ENCODE measurements around the gene TMEM82. TPM values are rescaled to one million over a fixed set of nuclear protein-coding genes. Genes with fewer than 3 reads are reported as not detected.

Gene TMEM82
- total RNA-seq, 1 experiment from 2014 or later, result not detected

DNA sequence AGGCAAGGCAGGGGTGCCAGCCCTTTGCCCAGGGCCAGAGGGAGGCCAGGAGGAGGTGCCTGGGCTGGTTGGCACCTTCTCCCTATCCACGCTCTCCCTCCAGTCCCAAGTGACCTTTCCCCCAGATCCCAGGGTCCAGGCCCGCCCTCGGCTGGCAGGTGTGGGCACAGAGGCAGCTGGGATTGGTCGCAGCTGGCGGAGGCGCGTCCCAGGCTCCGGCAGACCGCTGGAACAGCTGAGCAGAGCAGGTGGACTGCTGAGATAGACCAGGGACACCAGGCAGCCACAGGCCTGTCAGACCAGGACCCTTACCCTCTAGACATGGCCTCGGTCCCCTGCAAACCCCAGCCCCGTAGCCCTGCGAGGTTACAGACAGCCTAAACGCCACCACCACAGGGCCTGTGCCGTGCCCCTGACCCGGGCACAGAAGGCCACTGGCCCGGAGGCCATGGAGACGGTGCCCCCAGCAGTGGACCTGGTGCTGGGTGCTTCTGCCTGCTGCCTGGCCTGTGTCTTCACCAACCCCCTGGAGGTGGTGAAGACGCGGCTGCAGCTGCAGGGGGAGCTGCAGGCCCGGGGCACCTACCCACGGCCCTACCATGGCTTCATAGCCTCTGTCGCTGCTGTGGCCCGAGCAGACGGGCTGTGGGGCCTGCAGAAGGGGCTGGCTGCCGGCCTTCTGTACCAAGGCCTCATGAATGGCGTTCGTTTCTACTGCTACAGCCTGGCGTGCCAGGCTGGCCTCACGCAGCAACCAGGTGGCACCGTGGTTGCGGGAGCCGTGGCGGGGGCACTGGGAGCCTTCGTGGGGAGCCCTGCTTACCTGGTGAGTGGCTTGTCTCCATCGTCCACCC is 6.0 kb upstream of the TMEM82 start, which contains the start of gene SLC25A34:
Gene SLC25A34, plus strand, starts transcription at position 221 of the 854 bp plus-strand sequence. Its CDS starts 228 bp downstream, at position 449.
- DNase-seq (ENCODE audit: low spot score), result no peak

DNA sequence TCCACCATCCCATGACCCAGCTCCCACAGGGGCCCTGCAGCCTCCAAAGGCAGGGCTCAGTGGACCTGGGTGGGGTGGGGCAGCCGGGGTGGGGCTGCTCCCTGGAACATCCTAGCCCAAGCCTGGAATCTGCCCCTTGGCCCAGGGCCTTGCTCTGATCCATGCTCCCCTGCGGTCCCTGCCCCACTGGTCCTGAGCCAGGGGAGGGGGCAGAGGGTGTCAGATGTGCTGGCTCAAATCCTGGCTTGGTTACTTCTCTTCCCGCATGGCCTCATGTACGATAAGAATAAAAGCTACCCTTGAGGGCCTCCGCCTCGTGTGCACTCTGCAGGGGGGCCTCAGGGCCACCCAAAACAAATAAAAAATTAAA is 5.4 kb upstream of the TMEM82 start:
- no peak for DNase-seq (ENCODE audit: low spot score)

DNA sequence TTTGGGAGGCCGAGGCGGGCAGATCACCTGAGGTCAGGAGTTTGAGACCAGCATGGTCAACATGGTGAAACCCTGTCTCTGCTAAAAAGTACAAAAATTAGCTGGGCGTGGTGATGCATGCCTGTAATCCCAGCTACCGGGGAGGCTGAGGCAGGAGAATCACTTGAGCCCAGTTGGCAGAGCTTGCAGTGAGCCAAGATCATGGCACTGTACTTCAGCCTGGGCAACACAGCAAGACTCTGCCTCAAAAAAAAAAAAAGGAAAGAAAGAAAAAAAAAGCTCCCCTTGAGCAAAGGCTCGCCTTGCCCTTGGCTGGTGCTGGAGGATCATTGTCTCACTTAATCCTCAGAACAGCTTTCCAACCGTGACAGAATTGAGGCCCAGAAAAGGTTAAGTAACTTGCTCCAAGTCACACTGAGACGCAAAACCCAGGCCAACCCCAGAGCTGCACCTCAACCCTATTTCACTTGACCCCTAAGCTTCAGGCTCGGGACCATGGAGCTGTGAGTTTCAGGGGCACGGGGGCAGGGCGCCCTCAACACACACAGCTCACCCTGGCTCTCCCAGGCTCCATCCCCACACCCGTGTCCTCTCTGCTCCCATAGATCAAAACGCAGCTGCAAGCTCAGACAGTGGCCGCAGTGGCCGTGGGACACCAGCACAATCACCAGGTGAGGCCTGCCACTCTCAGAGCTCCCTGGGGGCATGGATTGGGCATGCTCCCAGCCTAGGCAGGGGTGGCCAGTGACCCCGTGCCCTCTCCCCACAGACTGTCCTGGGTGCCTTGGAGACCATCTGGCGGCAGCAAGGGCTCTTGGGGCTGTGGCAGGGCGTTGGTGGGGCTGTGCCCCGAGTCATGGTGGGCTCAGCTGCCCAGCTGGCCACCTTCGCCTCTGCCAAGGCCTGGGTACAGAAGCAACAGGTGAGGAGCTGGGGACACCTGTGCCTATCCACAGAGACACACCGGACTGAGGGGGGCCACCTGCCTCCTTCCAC is 4.7 kb upstream of the TMEM82 start:
- DNase-seq (ENCODE audit: low spot score), result no peak

DNA sequence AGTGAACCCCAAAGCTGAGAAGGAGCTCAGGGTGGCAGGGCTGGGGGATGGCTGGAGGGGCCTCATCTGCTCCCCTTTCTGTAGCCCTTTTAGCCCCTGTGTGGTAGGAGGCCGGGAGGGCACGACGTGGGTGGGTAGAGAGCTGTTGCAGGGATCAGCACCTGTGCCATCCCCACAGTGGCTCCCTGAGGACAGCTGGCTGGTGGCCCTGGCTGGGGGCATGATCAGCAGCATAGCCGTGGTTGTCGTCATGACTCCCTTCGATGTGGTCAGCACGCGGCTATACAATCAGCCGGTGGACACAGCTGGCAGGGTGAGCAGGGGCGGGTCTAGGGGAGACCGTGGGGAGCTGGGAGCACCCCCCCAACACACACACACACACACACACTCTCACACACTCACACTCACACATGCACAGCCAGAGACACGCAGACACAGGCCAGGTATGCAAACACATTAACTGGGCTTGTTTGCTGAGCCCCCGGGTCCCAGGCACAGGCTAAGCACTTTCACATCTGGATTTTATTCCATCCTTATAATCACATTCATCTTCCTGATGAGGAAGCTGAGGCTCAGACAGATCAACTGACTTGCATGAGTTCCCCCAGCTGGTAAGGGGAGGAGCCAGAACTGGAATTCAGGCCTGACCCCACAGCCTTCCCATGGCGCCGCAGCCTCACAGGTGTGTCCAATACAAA is 3.7 kb upstream of the TMEM82 start:
- DNase-seq (ENCODE audit: low spot score), result no peak

DNA sequence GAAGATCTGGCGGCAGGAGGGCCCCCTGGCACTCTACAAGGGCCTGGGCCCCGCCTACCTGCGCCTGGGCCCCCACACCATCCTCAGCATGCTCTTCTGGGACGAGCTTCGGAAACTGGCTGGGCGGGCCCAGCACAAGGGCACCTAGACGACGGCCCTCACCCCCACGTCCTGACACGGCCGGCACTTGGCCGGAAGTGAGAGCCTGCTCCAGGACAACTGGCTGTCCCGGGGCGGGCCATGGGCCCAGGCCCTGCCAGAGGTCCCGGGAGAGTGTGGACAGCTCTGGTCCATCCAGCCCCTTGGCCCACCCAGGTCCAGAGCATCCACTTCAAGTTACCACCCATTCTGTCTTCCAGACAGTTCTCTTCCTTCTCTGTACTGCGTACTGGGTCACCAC is 3.0 kb upstream of the TMEM82 start:
- no peak for DNase-seq (ENCODE audit: low spot score)

DNA sequence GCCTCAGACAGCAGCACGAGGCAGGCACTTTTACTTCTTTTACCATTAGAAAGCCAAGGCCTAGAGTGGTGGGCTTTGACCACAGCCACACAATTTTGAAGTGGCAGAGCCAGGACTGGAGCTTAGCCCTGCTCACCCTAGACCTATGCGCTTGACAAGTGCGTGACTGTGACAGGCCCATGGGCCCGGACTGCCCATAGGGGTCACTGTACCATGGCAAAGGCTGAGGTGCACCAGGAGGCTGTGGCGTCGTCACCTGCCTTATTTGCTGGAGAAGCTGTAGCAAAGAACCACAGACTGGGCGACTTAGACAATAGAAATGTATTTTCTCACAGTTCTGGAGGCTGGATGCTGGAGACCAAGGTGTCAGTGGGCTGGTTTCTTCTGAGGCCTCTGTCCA is 2.6 kb upstream of the TMEM82 start:
- no peak for DNase-seq (ENCODE audit: low spot score)

DNA sequence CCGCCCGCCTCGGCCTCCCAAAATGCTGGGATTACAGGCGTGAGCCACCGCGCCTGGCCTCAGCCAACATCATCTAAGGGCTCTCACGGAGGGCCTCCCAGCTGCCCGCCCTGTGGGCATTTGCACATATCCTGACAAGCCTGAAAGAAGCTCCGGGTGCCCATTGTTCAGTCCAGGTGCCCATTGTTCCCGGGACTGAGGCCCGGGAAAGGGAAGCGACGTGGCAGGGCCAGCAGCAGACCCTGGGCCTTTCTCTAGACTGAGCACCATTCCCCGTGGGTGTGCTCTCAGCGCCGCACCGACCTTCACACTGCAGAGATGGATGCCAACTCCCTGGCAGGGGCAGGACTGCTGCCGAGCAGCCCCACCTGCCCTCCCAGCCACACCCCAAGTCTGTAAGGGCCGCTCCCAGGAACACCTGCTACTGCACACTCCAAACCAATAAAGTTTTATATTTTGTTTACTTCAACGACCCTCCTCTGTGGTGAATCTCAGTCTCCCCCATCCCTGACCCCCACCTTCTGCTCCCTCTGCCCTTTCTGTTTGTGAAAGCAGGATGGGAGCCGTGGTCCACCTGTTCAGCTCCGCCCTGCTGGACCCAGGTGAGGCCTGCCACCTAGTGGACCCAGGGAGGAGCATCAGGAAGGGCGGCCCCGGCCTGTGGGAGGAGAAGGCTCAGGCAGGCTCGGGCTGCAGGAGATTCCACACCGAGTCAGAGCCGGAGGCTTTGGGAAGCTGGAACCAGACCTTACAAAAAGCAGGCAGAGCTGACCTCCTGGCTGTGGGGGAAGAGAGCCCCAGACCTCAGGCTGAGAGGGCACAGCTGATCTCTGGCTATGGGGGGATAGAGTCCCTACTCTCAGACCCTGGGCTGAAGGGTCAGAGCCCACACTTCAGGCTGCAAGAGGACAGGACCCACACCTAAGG is 1.1 kb upstream of the TMEM82 start:
- peak; percentile 37 for DNase-seq (ENCODE audit: low spot score)

DNA sequence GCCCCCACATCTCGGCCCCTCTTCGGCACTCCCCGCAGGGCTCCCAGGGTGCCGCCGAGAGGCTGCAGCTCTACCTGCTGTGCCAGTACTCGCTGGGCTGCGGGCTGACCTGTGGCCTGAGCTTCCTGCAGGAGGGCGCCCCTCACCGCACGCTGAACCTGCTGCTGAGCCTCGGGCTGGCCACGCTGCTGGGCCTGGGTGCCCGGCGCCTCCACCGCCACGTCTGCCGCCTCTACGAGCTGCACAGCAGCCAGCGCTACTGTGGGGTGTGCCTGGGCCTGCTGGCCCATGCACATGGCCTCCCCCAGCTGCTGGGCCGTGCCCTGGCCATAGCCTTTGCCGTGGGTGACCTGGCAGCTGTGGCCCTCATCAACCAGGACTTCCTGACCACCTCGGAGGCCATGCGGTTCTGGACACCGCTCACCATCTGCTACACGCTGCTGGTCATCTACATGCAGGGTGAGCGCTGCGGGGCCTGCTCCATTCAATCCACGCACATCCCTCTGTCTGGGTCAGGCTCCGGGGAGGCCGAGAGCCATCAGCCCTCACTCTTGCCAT is 1.9 kb downstream of the TMEM82 start:
- no peak for DNase-seq (ENCODE audit: low spot score)

DNA sequence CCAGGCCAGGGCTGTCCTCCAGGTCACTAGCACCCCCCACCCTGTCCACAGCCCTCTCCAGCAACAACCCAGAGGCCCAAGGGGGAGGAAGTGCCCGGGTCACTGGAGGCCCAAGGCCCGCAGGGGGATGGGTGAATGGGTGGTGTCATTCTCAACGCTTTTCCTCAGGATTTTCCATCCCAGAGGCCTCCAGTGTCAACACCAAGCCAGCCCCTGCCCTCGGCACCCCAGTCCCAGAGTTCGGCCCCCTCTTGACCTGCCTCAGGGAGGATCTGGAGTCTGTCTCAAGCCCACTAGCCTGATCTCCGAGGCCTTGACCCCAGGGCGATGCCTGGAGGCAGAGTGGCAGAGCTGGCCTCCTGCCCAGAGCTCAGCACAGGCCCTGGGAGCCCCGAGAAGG is 5.1 kb downstream of the TMEM82 start:
- DNase-seq (ENCODE audit: low spot score), result no peak

DNA sequence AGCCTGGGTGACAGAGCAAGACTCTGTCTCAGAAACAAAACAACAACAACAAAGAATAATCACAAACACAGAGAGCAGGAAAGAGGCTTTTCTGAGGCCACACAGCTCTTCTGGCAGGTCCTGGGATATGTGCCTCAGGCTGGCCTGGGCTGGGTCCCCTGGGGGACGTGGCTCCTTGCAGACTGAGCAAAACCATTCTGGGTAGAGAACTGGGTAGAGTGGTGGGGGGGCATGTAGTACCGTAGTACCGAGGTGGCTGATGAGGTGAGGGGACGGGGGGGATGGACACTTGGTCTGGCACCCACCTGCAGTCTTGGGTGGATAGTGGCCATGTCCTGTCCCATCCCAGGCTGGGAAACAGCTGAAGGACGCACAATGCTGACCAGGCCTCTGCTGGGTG is 6.0 kb downstream of the TMEM82 start:
- DNase-seq (ENCODE audit: low spot score), result no peak

DNA sequence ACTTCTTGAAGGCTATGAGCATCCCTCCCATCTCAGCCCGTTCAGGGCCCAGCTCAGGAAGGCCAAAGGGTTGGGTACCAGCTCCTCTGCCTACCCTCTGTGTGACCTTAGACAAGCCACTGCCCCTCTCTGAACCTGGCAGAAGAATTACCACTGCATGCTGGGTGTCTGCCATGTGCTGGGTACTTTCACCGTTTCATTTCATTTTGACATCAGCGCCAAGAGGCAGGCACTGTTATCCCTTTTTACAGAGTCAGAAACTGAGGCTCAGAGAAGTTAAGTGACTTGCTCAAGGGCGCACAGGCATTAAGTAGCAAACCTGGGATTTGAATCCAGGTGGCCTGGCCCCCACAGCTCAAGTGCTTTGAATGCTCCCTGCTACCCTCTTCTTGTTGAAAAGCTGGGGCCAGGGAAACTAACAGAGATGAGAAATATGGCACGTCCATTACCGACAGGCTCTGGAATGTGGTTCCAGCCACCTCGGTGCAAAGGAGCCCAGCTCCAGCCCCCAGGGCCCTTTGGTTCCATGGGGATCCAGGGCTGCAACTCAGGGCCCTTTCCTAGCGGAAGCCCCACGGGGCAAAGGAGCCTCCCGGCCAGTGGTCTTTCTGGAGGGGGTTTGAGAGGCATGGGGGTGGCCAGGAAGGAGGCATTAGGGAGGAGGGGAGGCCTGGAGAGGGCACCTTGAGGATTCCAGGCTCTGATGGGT is 6.5 kb downstream of the TMEM82 start:
- DNase-seq (ENCODE audit: low spot score), result no peak

DNA sequence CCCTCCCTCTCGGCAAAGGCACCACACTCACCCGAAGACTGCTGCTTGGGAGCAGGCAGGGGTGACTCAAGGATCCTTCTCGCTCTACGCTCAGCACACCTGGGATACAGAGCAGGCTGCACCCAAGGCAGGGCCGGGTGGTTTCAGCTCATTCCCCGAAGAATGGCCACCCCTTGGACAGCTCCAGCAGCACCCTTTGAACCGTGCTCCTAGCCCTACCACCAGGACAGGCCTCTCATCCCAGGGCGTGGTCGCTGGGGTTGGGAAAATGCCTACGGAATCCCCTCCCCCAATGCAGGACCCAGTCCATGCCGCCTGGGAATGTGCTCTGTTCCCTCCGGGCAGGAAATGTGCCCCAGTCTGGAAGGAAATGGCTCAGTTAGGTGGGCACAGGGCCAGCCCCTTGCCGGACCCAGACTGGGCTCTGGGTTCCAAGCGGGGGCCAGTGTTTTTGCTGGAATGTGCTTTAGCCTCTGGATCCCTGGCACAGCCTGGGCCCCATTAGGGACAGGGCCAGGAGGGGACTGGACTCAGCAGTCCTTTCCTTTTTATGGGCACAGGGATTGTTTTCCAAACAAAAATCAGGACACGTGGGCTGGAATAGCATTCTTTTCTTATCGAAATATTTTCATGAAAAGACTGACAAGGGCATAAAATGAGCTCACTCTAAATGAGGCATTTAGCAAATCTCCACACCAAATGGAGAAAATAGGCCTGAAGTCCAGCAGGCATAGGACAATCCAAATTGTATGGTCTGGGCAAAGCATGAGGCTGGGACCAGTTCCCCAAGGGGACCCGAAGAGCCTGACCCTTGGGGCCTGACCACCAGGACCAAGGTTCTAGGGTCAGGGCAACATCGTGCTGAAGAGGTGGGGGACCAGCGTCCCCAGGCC is 7.3 kb downstream of the TMEM82 start:
- DNase-seq (ENCODE audit: low spot score), result peak; percentile 29

DNA sequence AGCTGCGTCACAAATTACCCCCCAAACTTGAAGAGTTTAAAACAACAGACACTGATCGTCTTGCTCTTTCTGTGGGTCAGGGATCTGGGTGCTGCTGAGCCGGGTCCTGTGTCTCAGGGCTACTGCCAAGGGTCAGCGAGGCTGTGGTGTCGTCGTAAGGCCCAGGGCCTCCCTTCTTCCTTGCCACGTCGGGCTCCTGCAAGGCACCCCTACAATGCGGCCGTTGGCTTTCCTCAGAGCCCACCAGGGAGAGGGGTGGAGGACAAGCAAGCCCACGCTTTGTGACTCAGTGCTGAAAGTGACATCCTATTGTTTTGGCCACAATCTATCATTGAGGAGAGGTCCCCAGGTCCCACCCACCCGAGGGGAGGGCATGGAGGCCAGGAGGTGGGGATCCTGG is 8.6 kb downstream of the TMEM82 start:
- no peak for DNase-seq (ENCODE audit: low spot score)

DNA sequence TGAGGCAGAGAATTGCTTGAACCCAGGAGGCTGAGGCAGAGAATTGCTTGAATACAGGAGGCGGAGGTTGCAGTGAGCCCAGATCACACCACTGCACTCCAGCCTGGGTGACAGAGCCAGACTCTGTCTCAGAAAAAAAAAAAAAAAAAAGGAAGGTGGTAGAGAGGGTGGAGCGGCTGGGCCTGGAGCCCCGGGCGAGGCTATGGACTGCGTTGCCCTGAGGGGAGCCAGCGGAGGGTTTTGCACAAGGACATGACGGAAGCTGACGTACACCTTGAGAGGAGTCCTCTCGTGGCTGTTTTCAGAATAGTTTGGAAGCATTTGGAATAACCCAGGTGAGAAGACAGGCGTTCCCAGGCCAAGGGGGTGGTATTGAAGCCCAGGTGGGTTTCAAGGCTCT is 9.4 kb downstream of the TMEM82 start:
- DNase-seq (ENCODE audit: low spot score), result no peak

DNA sequence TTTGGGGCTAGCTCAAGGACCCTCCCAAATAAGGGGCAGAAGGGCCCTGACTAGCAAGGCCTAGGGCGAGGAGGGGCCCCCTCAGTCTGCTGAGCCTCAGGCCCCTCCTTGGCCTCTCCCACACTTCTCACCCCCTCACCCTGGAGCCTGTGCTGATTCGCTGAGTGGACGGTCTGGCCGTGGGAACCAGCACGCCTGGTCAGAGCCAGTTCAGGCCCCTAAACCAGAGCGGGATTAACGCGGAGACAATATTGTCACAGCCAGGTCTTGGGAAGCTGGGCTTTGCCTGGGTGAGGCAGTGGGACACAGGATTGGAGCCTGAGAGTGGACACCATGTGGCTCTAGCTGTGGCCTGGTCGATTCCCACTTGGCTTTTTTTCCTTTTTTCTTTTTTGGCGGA is 11.5 kb downstream of the TMEM82 start:
- no peak for DNase-seq (ENCODE audit: low spot score)

DNA sequence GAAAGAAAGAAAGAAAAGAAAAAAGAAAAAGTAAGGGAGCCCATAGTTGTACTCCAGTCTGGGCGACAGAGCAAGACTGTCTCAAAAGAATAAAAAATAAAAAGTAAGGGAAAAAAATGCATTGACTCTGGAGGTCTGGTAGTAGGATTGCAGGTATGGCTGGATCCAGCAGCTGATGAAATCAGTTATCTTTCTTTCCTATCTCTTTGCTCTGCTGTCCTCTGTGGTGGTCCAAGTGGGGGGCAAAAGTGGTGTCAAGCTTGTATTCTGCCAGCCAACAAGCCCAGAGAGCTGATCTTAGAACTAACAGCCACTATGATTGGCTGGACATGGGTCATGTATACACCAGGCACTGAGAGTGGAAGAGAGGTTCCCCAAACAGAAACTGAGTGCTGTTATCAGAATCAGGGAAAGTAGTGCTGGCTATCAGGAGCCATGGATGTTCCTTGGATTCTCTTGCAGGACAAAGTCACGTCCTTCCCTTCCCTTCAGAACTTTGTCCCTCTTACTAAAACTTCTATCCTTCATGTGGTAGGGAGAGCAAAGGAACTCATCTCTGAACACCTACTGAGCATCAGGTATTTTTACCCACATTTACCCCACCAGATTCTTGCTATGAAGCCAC is 12.8 kb downstream of the TMEM82 start:
- no peak for DNase-seq (ENCODE audit: low spot score)

DNA sequence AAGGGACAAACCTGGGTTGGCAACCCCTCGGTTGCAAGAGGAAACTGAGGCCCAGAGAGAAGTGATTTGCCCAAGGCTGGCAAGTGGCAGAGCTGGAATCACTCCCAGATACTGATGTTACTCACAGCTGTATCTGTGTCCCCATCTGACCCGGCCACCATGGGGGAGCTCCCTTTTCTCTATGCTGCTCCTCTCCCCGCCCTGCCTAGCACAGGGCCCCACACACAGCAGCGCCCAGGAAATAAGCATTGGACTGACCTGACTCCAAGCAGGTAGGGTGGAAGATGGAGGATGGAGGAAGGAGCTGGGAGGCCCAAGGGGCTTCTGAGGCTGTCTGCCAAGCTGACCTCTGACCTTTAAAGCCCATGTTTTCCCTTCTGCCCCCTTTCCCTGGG is 13.3 kb downstream of the TMEM82 start:
- no peak for DNase-seq (ENCODE audit: low spot score)
